ENCODE data around the gene ASB15.

DNA sequence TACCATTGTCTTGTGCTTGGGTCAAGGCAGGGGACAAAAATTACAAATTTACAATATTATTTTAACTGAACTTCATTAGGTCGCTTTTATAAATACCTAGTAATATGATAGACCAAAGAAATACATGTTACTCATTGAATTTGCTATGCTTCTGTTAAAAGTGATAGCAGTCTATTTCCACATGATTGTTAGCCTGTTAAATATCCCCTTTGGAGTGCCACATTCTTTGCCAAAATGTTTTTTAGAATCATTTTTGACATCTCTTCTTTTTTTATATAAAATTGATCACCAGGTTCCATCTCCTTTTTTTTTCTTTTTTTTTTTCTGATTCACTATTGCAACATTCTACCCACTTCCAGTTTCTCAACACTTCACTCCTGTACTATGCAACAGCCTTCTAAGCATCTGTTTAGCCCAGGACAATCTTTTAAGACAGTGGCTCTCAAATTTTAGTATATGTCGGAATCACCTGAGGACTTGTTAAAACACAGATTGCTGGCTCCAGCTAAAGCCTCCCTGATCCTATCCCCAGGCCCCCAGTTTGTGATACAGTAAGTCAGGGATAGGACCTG lies 27.6 kb upstream of the ASB15 start:
- TF ChIP-seq, protein P1, sequence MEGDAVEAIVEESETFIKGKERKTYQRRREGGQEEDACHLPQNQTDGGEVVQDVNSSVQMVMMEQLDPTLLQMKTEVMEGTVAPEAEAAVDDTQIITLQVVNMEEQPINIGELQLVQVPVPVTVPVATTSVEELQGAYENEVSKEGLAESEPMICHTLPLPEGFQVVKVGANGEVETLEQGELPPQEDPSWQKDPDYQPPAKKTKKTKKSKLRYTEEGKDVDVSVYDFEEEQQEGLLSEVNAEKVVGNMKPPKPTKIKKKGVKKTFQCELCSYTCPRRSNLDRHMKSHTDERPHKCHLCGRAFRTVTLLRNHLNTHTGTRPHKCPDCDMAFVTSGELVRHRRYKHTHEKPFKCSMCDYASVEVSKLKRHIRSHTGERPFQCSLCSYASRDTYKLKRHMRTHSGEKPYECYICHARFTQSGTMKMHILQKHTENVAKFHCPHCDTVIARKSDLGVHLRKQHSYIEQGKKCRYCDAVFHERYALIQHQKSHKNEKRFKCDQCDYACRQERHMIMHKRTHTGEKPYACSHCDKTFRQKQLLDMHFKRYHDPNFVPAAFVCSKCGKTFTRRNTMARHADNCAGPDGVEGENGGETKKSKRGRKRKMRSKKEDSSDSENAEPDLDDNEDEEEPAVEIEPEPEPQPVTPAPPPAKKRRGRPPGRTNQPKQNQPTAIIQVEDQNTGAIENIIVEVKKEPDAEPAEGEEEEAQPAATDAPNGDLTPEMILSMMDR (conservative IDR thresholded peaks at IDR 0.05; ENCODE audit: low read depth, low read length), result no peak
- TF ChIP-seq EZH2 (IDR thresholded peaks at IDR 0.05; ENCODE audit: low read length, unreplicated experiment), result no peak

All from PC-3 (cell line).